ENCODE results near the gene TADA3. TPM values are rescaled to one million over a fixed set of nuclear protein-coding genes. Genes with fewer than 3 reads are reported as not detected.

TADA3 gene
- total RNA-seq, 1 donor from 2014 or later = 58.9 TPM

- Histone ChIP-seq H3K36me3 (peaks cover 7 to 83% of the 10 kb centered on the region in 2 donors), H3K27ac (no peak overlapping the region), H3K27me3 (no peaks in the 10 kb centered on the region), H3K9me3 (no peaks in the 10 kb centered on the region), H3K4me3 (no peak overlapping the region), H3K4me1 (peaks cover 5% of the 10 kb centered on the region)
- DNase-seq (ENCODE audit: extremely low spot score in 2 of 2) = no peak
- no peak for TF ChIP-seq POLR2A (IDR thresholded peaks at IDR 0.05)
- no peak for TF ChIP-seq POLR2AphosphoS5 (IDR thresholded peaks at IDR 0.05; ENCODE audit: insufficient read depth in 1 of 2, low read depth in 1 of 2)
- no peak for TF ChIP-seq CTCF (IDR thresholded peaks at IDR 0.05)
- intact Hi-C loops (cut with DNase I) = no loop called here
Measured at GRCh38 chr3:9744162-9744561, 48.1 kb downstream of the TADA3 start.

- DNase-seq (ENCODE audit: extremely low spot score in 2 of 2) = no peak
- H3K4me1 ChIP-seq = no peaks in the 10 kb centered on the region
- intact Hi-C loops (cut with DNase I) = no loop called here
- TF ChIP-seq POLR2A (IDR thresholded peaks at IDR 0.05) = no peak
- no peak for TF ChIP-seq POLR2AphosphoS5 (IDR thresholded peaks at IDR 0.05; ENCODE audit: insufficient read depth in 1 of 2, low read depth in 1 of 2)
- no peak for TF ChIP-seq CTCF (IDR thresholded peaks at IDR 0.05)
- H3K4me3 ChIP-seq = no peak overlapping the region
- H3K36me3 ChIP-seq = peaks cover 10 to 90% of the 10 kb centered on the region in 2 donors
- no peaks in the 10 kb centered on the region for H3K27me3 ChIP-seq
- H3K9me3 ChIP-seq = no peaks in the 10 kb centered on the region
- no peak overlapping the region for H3K27ac ChIP-seq
Measured at GRCh38 chr3:9743548-9743947, 48.7 kb downstream of the TADA3 start.

GRCh38 chr3:9742560-9742959, 49.7 kb downstream of the TADA3 start:
- no peak for TF ChIP-seq POLR2A (IDR thresholded peaks at IDR 0.05)
- TF ChIP-seq POLR2AphosphoS5 (IDR thresholded peaks at IDR 0.05; ENCODE audit: insufficient read depth in 1 of 2, low read depth in 1 of 2) = no peak
- no peak for TF ChIP-seq CTCF (IDR thresholded peaks at IDR 0.05)
- no peaks in the 10 kb centered on the region for H3K4me1 ChIP-seq
- intact Hi-C loops (cut with DNase I) = no loop called here
- H3K27ac ChIP-seq = no peak overlapping the region
- no peaks in the 10 kb centered on the region for H3K27me3 ChIP-seq
- H3K4me3 ChIP-seq = no peak overlapping the region
- no peaks in the 10 kb centered on the region for H3K9me3 ChIP-seq
- DNase-seq (ENCODE audit: extremely low spot score in 2 of 2) = no peak
- peaks cover 10 to 90% of the 10 kb centered on the region in 2 donors for H3K36me3 ChIP-seq

- Histone ChIP-seq H3K9me3 (no peaks in the 10 kb centered on the region), H3K36me3 (peaks cover 10 to 69% of the 10 kb centered on the region in 2 donors), H3K4me3 (no peak overlapping the region), H3K27ac (no peak overlapping the region), H3K27me3 (no peaks in the 10 kb centered on the region), H3K4me1 (peaks cover 1% of the 10 kb centered on the region)
- no peak for DNase-seq (ENCODE audit: extremely low spot score in 2 of 2)
- TF ChIP-seq CTCF (IDR thresholded peaks at IDR 0.05) = no peak
- TF ChIP-seq POLR2AphosphoS5 (IDR thresholded peaks at IDR 0.05; ENCODE audit: insufficient read depth in 1 of 2, low read depth in 1 of 2) = no peak
- TF ChIP-seq POLR2A (IDR thresholded peaks at IDR 0.05) = no peak
- intact Hi-C loops (cut with DNase I) = loop anchor here (10.0 kb wide), 2 partner anchors 56 to 176 kb away; partner anchors contain the start of genes ARPC4, IL17RC and TADA3
Measured at GRCh38 chr3:9739181-9739580, 53.1 kb downstream of the TADA3 start.

- peaks cover 23% of the 10 kb centered on the region for H3K4me1 ChIP-seq
- DNase-seq (ENCODE audit: extremely low spot score in 2 of 2) = no peak
- peaks cover 10 to 45% of the 10 kb centered on the region in 2 donors for H3K36me3 ChIP-seq
- intact Hi-C loops (cut with DNase I) = loop anchor here (10.0 kb wide), 2 partner anchors 58 to 178 kb away; partner anchors contain the start of genes ARPC4, IL17RC and TADA3
- no peak for TF ChIP-seq POLR2A (IDR thresholded peaks at IDR 0.05)
- no peak for TF ChIP-seq CTCF (IDR thresholded peaks at IDR 0.05)
- TF ChIP-seq POLR2AphosphoS5 (IDR thresholded peaks at IDR 0.05; ENCODE audit: insufficient read depth in 1 of 2, low read depth in 1 of 2) = no peak
- H3K27ac ChIP-seq = no peak overlapping the region
- no peaks in the 10 kb centered on the region for H3K27me3 ChIP-seq
- H3K9me3 ChIP-seq = no peaks in the 10 kb centered on the region
- no peak overlapping the region for H3K4me3 ChIP-seq
Measured at GRCh38 chr3:9736831-9737230, 55.4 kb downstream of the TADA3 start.

All from vagina (tissue), 2 donors.